HL-60/S4 treated with retinoic acid at 250 ng/mL for 4 days and 3 days (cell line): ENCODE measurements around the gene PLAAT1.

Experiments used
- in situ Hi-C: fragments of 300-500 bp; cut with MboI; formaldehyde crosslinking; loops from 2 replicates; pipeline ENCODE4 v1.7.0; 2022; ENCODE audit warnings: low sequenced_read_pairs

Gene PLAAT1

GRCh38 chr3:193250492-193250891 is 9.5 kb downstream of the PLAAT1 start:
- in situ Hi-C loops, result no loop called here

GRCh38 chr3:193253986-193254660 is 13.1 kb downstream of the PLAAT1 start:
- in situ Hi-C loops, result no loop called here

DNA sequence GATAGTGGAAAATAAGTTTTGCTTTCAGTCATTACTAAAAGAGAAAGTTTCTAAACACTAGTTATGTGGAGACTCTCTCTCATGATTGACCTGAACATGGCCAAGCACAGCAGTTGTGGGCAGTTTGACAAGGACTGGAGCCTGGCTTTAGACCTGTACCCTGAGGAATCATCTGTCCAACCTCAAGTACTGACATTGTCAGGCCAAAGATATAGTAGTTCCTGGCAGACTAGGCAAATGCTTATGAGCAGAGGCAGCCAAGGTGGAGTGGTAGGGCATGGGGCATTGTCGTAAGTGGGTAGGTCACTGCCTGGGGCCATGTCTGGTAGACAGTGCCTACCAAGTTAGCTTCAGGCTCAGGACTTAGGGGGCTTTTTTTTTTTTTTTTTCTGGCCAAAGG is 20.9 kb downstream of the PLAAT1 start:
- in situ Hi-C loops, result no loop called here

DNA sequence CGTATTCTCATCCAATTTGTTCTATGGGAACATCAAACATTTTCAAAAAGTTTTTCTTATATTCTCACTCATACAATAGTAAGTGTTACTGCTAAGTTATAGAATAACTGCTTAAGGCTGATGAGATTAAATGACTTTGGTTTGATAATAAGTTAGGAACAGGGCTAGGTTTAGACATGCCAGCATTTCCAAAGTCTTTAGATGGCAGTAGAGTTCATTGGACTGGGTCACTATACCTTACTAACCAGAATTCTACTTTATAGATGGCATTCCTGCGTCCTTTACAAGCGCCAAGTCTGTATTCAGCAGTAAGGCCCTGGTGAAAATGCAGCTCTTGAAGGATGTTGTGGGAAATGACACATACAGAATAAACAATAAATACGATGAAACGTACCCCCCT is 21.7 kb downstream of the PLAAT1 start:
- in situ Hi-C loops, result no loop called here

GRCh38 chr3:193269343-193270028 is 28.5 kb downstream of the PLAAT1 start:
- in situ Hi-C loops, result no loop called here

GRCh38 chr3:193270451-193270850 is 29.4 kb downstream of the PLAAT1 start:
- in situ Hi-C loops, result no loop called here

- in situ Hi-C loops, result no loop called here
Measured at GRCh38 chr3:193271101-193271840, 30.2 kb downstream of the PLAAT1 start.

- in situ Hi-C loops, result no loop called here
Measured at GRCh38 chr3:193292386-193292785, 51.4 kb downstream of the PLAAT1 start.

DNA sequence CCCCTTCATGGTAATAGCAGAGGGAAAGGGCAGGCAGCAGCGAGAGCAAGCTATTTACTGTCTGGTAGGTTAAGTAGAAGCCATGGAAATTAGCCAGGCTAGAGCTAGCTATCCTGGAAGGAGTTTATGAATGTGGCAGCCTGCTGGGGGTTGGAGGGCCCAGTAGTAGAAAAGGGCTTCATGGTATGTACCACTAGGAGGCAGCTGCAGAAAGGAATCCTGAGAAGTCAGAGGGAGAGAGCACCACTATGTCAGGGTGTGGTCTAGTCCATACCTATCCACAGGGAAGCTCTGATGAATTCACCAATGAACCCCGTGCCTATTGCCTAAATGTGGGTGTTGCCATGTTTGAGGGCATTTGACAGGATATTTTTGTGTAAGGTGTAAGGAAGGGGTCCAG is 55.0 kb downstream of the PLAAT1 start:
- in situ Hi-C loops, result no loop called here

DNA sequence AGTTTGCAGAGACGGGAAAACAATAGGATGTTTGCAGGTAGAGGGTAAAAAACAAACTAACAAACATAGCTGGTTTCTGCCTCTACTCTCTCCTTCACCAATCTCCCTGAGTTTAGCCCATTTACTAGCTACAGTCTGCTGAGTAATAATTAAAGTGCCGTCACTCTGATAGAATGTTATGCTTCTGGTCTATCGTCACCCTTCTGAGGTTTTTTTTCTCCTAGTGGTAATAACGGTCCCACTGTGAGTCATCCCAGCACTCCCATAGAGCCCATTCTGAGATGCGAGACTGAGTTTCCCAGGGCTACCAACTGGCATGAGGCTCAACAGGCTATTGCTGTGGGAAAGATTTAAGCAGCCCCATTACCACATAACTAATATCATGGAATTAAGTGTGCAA is 56.4 kb downstream of the PLAAT1 start:
- in situ Hi-C loops, result no loop called here

- in situ Hi-C loops, result no loop called here
Measured at GRCh38 chr3:193301433-193301832, 60.4 kb downstream of the PLAAT1 start.

DNA sequence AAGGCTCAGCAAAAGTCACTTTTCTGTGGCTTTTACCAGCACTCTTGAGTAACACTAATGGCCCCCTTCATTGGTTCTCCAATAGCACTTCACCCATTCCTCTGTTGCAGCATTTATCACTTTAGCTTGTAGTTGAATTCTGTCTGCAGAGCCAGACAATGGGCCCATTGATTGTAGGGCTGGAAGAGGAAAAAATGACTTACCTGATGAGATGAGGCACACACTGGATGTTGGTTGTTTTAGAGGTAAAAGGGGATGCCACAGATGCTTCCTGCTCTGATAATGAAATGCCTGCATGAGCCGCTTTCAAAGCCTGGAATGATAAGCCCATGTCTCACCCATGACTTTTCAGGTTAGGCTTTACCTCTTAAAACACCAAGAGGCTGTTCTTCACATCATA is 64.3 kb downstream of the PLAAT1 start:
- in situ Hi-C loops, result no loop called here

- in situ Hi-C loops, result no loop called here
Measured at GRCh38 chr3:193310914-193311723, 70.1 kb downstream of the PLAAT1 start.

GRCh38 chr3:193313061-193313958 is 72.3 kb downstream of the PLAAT1 start:
- in situ Hi-C loops, result no loop called here

DNA sequence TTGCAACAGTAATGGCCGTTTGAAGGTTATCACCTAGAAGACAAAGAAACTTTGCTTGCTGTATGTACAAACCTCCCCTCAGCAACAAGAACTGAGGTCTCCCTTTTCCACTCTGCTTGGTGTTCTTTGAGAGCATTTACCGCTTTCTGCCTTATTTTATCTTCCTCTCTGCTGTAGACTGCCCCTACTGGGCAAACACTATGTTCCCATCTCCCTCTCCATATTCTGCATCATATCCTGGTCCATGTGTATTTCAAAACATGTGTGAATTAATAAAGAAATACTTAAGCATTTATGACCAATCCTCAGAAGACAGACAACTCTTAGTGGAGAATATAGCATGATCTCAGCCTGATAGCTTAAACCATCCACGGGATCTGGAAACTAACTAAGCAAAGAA is 73.1 kb downstream of the PLAAT1 start:
- in situ Hi-C loops, result no loop called here

DNA sequence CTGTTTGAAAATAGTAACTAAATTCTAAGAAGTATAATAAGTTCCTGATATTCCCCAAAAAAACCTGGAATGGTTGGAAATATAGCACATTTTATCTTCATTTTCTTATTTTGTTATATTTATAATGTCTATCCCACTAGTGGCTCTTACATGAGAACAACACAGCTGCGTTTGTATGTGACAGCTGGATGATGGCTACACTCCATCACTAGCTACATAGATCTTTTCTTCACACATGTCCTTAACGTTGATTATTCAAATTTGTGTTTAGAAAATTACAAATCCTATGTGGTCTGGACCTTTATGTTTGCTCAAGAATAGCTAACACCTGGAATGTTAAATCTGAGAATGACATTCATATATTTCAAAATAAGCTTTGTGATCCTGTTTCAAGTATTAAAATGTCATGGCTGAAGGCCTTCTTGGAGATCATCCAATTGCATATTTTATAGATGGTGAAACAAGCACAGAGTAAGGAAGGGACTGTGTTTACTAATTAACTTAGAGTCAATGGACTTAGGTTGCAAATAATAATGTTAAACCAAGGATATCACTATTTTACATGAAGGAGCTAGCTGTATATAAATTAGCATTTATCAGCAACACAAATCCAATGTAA is 76.8 kb downstream of the PLAAT1 start:
- in situ Hi-C loops, result no loop called here
